Stimulated activated CD4-positive, alpha-beta T cell treated with anti-CD3 and anti-CD28 coated beads, Interleukin-2, amount 100 ng/mL, for 48 hours (primary cell): ENCODE results near the gene R3HDML.
"Not testable (repeated sequence)": the region's sequence is repeated elsewhere in the genome, so short reads cannot be mapped to it uniquely, and the experiment has no call there.

Source experiments
- DNase-seq, 2 donors: peaks; one replicate each; pipeline ENCODE4 v3.0.0-alpha.2; 2020

Gene R3HDML

GRCh38 chr20:44336725-44337380 lies at the start of gene R3HDML:
R3HDML (plus strand) TSS chr20:44337043; CDS start chr20:44337158, 115 bp downstream.
- no peak for DNase-seq

GRCh38 chr20:44287272-44288097 lies 49.4 kb upstream of the R3HDML start:
- no peak for DNase-seq

GRCh38 chr20:44288252-44288651 lies 48.6 kb upstream of the R3HDML start:
- DNase-seq = no peak

- DNase-seq = no peak
Measured at GRCh38 chr20:44291754-44292153, 45.1 kb upstream of the R3HDML start.

GRCh38 chr20:44296011-44296410 lies 40.8 kb upstream of the R3HDML start:
- DNase-seq = no peak

- DNase-seq = no peak
Measured at GRCh38 chr20:44297721-44298120, 39.1 kb upstream of the R3HDML start.

- DNase-seq = not testable (repeated sequence)
Measured at GRCh38 chr20:44299011-44299535, 37.8 kb upstream of the R3HDML start.

GRCh38 chr20:44301285-44301684 lies 35.6 kb upstream of the R3HDML start:
- DNase-seq = no peak

- no peak for DNase-seq
Measured at GRCh38 chr20:44302026-44302669, 34.7 kb upstream of the R3HDML start.

GRCh38 chr20:44302736-44303135 lies 34.1 kb upstream of the R3HDML start:
- DNase-seq = no peak

GRCh38 chr20:44304383-44304782 lies 32.5 kb upstream of the R3HDML start:
- no peak for DNase-seq

GRCh38 chr20:44306927-44307326 lies 29.9 kb upstream of the R3HDML start:
- DNase-seq = no peak

- no peak for DNase-seq
Measured at GRCh38 chr20:44309763-44310663, 26.8 kb upstream of the R3HDML start.

- DNase-seq = peak; percentile 98 to 99
Measured at GRCh38 chr20:44310664-44311639, 25.9 kb upstream of the R3HDML start, which contains the start of gene FITM2. FITM2 (minus strand) TSS chr20:44311202; CDS start chr20:44311148, 54 bp downstream.

GRCh38 chr20:44314870-44315269 lies 22.0 kb upstream of the R3HDML start:
- no peak for DNase-seq

- no peak for DNase-seq
Measured at GRCh38 chr20:44319839-44320422, 16.9 kb upstream of the R3HDML start.

- DNase-seq = no peak
Measured at GRCh38 chr20:44324343-44324742, 12.5 kb upstream of the R3HDML start.

GRCh38 chr20:44326391-44327159 lies 10.3 kb upstream of the R3HDML start:
- DNase-seq = peak; percentile 5 to 36

- not testable (repeated sequence) for DNase-seq
Measured at GRCh38 chr20:44327748-44328147, 9.1 kb upstream of the R3HDML start.

- no peak for DNase-seq
Measured at GRCh38 chr20:44328428-44328827, 8.4 kb upstream of the R3HDML start.
